Breast epithelium (tissue), 3 donors: ENCODE results near the gene NSD2.

Experiments used
- CTCF ChIP-seq, 3 donors: fragments of 450-650 bp; IDR thresholded peaks; one replicate each; pipeline ENCODE4 v1.5.1; 2016 to 2017; ENCODE audit warnings: antibody characterized with exemption in 3 of 3, mild to moderate bottlenecking in 3 of 3, moderate library complexity in 3 of 3
- POLR2AphosphoS5 ChIP-seq, 3 donors: sonication (generic); formaldehyde crosslinking; IDR thresholded peaks; one replicate each; pipeline ENCODE4 v1.6.1; 2017; ENCODE audit warnings: antibody characterized with exemption in 3 of 3

- no peak for TF ChIP-seq CTCF (IDR thresholded peaks at IDR 0.05)
- no peak for TF ChIP-seq POLR2AphosphoS5 (IDR thresholded peaks at IDR 0.05)
These were observed 96.4 kb downstream of the NSD2 start for GRCh38 chr4:1967512-1968149.
